ENCODE measurements around the gene PTPRK.

Gene PTPRK

DNA sequence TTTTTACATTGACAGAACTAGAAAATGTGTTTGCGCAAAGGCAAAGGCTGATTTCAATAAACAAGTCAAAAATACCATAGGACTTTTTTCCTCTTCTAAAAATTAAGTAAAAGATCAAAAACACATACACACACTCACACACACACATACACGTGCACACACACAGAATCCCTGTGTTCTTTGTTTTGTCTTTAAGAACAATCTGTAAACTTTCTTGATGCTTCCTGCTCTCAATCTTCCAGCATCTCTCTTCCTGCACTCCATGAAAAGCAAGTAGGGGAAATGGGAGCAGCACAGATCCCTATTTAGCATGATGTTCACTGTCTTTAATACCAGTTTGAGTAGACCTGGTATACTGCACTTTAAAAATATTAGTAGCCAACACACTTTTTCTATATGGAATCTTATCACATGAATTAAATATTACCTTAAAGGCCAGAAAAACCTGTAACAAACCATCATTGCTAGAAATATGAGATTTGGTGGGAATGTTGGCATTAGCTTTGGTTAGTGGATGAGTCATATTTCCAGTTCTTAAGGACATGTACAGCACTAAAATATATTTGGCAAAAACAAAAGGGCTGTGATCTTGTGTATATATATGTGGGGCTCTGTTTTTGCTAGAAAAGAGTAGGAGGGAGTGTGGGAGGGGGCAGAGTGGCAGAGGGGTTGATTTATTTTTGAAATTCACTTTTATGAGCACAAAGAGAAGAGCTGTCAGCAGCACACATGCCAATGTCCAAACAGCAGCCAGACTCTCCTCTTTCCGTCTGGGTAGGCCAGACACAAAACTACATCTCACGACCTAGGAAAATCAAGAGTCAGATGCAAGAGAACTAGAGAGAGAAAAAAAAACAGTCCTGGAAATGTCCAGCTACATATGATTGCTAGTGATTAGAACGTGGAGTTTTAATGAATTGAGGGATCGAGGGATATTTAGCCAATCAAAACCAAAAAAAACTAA, 4.6 kb downstream of the PTPRK start:
- no peak for DNase-seq

DNA sequence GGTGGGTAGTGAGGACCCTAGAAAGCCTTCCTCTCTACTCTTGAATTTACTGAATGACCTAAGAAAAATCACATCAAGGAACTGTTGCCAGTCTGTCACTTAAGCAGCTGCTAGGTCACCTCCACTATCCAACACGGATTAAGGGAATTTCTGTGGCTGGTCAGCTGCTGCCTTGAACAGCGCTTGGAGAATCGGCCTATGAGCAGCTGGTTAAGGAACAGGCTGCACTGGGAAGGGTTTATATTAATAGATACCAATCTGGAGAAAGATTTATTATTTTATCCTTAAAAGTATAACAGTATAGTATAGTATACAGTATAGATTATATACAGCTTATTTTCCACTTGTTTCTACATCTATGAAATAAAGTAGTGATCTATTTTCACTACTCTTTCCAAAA, 6.5 kb downstream of the PTPRK start:
- DNase-seq, result no peak

DNA sequence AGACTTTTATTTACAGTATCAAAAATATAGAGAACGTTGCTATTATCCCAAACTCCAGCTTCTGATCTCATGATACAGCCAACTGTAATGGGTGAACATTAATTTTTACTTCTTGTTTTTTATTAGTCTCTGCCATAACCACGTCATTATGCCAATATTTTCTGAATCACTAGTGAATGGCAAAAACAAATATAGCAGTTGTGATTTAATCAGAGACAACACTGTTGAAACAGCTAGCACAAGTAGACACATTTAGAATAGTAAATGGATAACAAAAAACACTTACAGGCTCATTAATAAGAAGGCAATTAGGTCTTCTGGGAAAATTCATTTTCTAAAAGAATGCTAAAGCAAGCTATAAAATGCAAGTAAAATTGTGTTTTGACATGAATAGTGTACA, 8.1 kb downstream of the PTPRK start:
- DNase-seq, result no peak

DNA sequence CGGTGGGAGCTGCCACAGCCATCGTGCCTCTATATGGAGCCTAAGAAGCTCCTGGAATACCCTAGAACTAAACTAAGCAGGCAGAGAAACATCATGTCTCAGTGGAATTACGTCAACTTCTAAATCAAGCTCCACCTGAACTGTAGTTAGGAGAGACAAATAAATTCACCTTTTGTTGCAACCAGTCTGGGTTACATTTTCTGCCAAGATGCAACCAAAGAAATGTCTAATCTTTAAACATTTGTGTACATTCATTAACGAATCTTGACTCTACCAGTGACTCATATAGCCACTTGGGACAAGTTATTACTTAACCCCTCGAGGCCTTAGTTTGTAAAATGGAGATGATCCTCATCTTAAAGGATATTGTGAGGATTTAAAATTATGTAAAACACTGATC, 8.9 kb downstream of the PTPRK start:
- DNase-seq, result no peak

DNA sequence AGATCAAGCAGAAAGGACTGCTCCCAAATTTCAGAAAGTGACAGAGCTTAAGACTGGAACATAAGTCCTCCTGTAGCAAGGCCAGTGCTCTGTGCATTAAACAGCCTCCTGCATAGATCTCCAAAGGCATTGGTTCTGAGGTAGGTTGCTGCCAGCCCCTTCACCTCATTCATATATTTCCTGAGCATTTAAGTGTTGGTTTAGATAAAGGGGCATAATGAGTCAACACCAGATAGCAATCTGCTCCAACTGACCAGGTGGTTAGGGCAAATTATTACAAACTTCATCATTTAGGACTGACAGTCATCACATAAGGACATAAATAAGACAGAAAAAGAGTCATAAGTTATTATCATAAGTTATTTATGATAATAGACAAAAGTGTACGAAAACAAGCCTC, 10.7 kb downstream of the PTPRK start:
- no peak for DNase-seq

DNA sequence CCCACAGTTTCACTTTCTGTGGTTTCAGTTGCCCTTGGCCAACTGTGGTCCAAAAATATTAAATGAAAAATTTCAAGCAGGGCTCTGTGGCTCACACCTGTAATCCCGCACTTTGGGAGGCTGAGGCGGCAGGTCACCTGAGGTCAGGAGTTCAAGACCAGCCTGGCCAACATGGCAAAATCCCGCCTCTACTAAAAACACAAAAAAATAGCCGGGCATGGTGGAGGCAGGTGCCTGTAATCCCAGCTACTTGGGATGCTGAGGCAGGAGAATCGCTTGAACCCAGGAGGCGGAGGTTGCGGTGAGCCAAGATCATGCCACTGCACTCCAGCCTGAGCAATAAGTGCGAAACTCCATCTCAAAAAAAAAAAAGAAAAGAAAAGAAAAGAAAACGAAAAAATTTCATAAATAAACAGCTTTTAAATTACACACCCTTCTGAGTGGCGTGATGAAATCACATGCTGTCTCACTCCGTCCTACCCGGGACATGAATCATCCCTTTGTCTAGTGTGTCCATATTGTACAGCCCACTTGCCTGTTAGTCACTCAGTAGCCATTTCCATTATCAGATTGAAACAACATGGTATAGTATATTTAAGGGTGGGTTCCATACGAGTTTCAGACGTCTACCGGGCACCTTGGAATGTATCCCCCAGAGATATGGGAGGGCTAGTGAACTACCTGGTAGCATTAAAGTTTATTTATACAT, 11.7 kb downstream of the PTPRK start:
- DNase-seq, result no peak

DNA sequence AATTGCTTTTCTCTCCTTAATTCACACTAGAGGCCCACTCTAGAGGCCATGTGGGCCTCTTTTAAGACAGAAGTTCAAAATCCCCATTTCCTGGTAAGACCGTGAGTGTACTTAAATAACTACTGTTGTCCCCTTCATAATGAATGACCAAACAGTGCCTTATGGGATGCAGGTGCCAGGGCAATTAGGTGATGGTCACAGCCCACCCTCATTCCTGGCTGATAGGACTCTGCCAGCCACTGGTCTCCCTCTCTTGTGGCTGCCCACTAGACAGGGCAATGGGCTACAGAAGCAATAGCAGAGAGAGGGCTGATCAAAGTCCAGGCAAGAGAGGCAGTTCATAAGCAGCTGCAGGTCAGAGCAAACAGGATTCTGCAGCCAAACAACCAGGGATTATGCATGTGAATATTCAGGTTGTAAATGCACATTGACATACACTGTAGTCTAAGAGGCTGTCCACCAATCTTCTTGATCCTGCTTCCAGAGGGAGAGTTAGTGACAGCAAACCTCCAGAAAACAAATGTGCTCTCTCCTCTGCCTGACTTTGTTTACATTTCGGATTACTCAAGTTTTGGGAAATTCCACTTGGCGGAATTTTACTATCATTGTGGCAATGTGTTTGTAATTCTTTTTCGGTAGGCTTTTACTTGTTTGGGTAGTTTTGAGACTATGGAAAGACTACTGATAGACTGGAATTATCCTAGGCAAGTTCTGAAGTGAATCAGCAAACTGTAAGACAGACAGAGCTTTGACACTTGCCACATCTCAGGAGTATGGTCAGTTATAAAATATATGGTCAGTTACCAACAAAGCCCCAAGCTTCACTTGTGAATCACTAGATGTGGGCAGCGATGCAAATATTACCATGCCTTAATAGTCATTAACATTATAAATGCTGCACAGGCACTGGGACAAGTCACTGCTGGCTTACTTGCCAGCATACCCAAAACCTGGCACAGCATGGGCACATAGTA, 12.8 kb downstream of the PTPRK start:
- no peak for DNase-seq

DNA sequence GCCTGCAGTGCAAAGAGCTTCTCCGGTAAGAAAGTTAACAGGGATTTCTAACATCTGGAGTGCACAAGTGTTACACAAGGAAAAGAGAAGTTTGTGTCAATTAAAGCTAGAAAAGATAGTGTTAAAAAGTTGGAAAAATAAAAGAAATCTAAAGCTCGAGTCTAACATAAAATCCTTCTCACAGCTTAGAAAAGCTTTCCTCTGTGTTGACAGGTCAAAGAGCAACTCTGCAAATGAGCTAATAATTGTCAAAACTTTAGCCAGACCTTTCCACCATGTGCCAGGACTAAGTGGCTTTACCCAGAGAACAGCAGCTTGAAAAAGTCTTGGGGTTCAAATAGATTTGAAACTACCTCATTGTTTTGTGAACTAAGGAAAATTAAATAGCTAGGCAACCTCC, 14.8 kb downstream of the PTPRK start:
- no peak for DNase-seq

DNA sequence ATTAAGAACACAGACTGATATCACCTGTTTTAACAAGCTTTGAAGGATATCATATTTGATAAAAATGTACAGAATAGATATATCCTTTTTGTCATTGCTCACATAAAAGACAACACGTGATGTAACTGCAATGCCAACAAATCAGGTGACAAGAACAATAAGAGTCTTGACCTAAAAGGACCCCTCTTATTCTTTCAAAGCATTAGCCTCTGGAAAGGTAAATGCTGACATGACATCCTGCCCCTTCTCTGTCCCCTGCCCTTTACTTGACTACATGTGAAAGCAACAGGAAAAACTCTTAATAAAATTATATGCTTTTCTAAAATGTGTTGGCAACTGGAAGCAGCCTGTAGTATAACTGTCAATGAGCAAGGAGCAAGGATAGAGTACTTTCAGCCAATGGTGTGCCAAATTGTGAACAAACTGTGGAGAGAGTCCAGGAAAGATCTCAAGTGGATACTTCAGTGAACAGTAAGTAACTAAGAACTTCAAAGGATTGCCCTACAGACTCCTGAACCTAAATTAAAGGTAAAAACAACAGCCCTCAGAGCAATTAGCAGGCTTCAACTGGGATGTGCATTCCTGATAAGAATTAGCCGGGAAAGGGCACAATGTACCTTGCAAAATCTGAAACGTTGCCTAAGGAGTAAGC, 16.3 kb downstream of the PTPRK start:
- DNase-seq, result no peak

DNA sequence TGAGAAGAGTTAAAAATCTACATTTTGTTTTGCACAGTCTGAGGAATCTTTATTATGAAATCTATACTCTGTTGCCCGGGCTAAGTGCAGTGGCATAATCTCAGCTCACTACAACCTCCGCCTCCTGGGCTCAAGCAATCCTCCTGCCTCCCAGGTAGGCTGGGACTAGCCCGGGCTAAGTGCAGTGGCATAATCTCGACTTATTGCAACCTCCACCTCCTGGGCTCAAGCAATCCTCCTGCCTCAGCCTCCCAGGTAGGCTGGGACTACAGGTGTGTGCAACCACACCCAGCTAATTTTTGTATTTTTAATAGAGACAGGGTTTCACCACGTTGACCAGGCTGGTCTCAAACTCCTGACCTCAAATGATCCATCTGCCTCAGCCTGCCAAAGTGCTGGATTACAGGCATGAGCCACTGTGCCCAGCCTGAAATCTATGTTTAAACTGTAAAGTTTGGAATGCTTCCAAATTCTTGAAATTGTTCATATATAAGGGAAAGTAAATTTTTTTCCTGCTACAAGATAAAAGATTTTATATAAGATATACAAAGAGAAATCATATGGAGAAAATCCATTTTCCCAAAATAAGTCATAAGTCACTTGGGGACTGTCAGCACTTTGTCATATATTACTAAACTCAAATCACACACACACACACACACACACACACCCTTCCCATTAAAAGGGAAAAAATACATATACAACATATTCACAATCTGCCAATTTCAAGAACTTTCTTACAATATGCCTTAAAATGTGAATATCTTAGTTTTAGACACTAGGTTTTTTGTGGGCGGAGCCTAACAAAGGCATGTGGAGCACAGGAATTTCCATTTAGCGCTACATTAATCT, 19.4 kb downstream of the PTPRK start:
- no peak for DNase-seq

DNA sequence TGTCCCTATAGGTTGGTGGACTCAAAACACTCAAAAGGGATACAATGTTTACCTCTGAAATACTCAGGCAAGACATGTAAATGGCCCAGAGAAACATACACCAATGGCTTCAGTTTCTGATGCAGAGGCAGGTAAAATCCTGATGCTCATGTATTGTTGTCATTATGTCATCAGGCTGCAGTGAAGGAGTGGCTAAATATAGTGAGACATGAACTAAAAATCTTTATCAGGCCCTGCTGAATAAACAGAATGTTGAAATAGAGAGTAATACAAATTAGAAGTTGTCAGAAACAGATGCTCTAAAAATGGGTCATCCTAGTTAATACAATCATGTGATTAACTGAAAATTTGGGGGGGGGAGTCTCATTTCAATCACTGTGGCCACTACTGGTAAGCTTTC, 20.4 kb downstream of the PTPRK start:
- DNase-seq, result no peak

DNA sequence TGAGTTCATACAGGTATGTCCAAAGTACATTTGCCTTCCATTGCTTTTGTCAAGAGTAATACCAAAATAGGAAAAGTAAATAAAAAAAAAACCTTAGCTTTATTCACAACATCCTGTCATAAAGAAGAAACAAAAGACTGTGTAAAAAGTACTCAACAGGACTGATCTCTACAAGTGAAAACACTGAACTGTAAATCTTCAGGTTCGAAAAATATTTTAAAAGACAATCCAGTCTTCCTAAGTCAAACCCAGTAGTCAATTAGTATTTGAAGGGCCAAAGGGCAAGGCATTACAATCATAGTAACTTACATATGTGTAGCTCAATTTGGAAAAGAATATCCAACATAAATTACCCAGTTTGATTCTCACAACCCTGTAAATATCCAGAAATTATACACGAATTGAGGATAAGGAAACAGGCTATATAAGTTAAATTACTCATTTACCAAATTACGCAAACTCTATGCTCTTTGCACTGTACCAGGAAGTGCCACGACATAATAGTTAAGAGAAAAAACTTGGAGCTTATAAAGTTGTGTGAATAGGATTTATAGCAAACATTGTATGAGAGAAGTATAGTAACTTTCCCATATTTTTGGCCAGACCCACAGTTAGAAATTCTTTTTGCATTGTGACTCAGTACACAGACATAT, 21.2 kb downstream of the PTPRK start:
- DNase-seq, result no peak

DNA sequence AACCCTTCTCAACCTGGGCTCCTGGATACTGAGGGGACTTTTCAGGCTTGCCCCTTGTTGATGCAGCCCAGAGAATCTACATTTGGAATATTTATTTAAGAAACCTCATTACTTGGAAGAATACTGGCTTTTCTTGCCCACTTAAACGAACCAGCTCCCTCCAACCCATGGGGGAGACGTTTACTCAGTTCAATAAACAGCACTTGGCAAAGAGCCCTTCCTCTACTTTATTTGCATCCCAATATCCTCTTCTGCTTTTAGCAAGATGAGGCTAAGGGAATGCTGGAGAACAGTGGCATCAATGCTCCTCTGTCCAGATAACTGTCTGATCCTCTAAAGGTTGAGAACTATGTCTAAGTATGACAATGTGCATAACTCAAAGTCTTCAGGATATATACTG, 22.2 kb downstream of the PTPRK start:
- DNase-seq, result no peak

DNA sequence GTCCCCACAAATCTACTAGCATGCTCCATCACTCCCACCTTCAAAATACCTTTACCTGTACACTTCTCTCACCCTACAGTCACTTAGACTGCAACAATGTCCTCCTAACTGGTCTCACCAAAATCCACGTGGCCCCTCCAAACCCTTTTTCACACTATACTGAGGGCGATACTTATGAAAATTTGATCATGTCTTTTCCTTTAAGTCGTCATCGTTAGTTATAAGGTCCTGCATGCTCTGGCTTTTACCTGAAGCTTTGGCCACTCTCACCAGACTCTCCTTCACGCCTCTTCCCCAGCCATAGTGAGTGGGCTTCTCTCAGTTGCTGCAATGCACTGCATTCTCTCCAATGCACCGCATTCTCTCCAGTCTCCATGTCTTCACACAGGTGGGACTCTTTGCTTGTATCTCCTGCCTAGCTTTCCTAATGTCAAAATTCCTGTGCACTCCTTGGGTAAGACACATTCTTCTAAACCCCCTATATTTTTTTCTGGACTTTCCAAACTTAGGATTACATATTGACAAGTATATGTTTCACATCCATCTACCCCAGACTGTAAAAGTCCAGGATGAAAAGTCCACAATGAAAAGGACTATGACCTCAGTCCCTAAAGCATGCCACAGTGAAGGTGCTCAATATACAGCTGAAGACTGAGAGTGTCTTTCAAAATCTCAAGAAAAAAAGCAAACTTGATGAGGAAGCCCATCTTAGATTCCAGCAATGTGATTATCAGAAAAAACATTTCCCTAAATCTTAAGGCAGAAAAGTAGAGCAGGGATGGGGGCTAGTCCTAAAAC, 24.7 kb downstream of the PTPRK start:
- no peak for DNase-seq

DNA sequence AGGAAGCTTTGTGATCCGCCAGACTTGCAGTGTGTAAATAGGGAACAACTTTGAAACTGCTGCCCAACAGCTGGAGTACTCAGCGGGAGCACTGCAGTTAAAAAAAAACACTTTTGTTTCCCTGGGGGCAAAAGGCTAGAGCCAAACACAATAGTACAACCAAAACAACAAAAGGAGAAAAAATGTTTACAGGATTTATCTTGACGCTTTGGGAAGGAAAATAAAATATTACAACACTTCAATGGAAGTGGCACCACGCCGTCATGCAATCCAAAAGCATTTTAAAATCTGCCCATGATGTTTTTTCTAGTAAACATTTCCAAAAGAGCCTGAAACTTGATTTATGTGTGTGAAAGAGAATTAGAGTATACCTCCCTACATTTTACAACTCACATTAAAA, 26.0 kb downstream of the PTPRK start:
- no peak for DNase-seq

DNA sequence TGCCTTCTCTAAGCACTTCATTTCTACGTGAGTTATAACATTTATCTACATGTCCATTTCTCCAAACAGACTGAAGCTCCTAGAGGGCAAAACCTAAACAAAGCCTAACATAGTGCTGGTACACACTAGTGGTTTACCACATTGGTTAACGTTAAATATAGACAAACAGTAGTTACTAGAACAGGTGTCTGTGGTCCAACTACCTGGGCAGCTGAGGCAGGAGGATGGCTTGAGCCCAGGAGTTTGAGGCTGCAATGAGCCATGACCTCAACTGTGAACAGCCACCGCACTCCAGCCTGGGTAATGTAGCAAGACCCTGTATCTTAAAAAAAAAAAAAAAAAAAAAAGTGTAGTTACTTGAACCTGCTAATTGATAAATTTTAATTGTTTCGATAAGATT, 26.5 kb downstream of the PTPRK start:
- no peak for DNase-seq

DNA sequence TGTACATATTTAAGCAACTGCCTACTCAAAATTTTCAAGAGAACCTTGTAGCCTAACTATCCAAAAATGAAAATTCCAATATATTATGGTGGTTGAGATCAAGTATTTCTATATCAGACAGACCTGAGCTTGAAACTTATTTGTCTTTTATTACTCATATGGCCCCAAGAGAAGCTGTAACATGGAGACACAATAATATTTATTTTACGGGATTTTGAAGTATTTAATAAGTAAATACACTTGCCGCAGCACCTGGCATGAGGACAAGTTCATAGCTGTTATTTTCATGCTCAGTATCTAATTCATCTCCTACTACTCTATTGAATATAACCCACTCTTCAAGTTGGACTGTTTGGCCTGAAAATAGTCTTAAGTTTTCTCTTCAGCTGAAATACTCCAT, 28.0 kb downstream of the PTPRK start:
- DNase-seq, result no peak

DNA sequence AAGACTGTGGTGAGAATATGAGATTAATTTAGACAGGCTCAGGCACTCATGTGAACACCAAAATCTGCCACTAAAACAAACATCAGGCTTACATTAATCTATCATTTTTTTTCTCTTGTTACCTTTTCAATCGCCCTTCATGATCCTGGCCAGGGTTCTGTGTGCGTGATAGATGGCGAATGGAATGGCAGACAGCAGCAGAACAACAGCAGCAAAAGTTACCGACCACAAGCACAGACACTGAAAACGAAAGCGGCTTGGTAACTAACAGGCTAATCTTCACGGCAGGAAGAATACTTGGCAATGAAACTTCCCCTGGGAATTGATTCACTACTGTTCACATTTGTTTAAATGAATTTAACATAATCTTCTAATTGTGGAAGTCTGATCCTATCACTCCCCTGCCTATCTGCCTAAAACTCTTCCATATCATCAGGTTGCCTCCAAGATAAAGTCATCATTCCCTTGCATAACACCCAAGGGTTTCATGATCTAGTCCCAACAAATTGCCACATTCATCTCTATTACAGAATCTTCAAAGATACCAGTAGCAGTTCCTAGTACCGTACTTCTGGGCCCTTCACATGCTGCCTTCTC, 28.7 kb downstream of the PTPRK start:
- no peak for DNase-seq

DNA sequence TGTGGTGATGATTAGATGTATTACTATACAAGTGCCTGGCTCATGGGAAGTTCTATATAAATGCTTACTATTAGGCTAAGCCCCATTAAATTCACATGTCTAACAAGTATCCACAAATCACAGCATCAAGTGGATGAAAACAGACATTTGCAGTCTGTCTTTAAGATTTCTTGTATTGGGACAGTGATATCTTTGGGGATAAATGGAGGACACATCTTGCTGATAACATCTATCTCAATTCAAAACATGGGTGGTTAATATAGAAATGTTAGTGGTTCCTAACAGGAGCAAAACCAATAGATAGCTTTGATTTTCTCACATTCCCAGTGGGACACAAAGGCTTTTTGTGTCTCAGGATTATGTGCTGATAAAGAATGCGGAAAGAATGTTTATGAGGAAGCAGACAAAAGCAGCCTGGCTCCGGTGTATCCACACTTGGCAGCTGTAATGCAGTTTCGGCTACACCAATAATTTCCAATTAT, 29.3 kb downstream of the PTPRK start:
- DNase-seq, result no peak

DNA sequence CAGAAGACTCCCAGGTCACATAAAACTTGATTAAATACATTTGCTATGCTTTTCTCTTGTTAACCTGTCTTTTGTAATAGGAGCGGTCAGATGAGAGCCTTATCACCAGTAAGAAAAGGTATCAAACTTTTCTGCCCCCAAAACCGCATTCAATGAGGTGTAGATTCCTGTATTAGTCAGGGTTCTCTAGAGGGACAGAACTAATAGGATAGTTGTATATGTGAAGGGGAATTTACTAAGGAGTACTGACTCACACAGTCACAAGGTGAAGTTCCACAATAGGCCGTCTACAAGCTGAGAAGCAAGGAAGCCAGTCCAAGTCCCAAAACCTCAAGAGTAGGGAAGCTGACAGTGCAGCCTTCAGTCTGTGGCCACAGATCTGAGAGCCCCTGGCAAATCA, 32.7 kb downstream of the PTPRK start:
- no peak for DNase-seq
